Tibial artery (tissue), 4 donors: ENCODE data around the gene NOTUM.
A peak's percentile ranks its signal among the peaks of the same experiment; 100 is the strongest.

Experiments
- DNase-seq, 2 donors: peaks; one replicate each; pipeline ENCODE4 v3.0.0-alpha.2; 2019
- H3K27ac ChIP-seq, 2 donors: fragments of 200-600 bp; sonication (generic) in 1 of 2; 1 replicate in 1 of 2; 2 replicates in 1 of 2; pipeline ENCODE4 v1.5.1; 2018 to 2019; ENCODE audit warnings: mild to moderate bottlenecking in 1 of 2
- H3K27me3 ChIP-seq, 2 donors: fragments of 200-600 bp; sonication (generic) in 1 of 2; one replicate each; pipeline versions ENCODE4 v1.5.1 to v1.6.0; 2016 to 2019
- H3K36me3 ChIP-seq, 3 donors: fragments of 200-600 bp; sonication (generic) in 2 of 3; one replicate each; pipeline ENCODE4 v1.5.1; 2016 to 2019; ENCODE audit warnings: mild to moderate bottlenecking in 2 of 3
- H3K4me1 ChIP-seq, 4 donors: fragments of 200-600 bp; sonication (generic) in 2 of 4; 1 replicate in 3 of 4; 2 replicates in 1 of 4; pipeline ENCODE4 v1.5.1; 2016 to 2019
- H3K4me3 ChIP-seq, 2 donors: fragments of 200-600 bp; sonication (generic) in 1 of 2; 1 replicate in 1 of 2; 2 replicates in 1 of 2; pipeline ENCODE4 v1.5.1; 2018 to 2019; ENCODE audit warnings: mild to moderate bottlenecking in 2 of 2
- H3K9me3 ChIP-seq, 3 donors: fragments of 200-600 bp; sonication (generic) in 1 of 3; one replicate each; pipeline ENCODE4 v1.5.1; 2016 to 2019
- intact Hi-C: fragments of 100-400 bp; cut with DNase I; formaldehyde crosslinking; loops from one replicate; pipeline ENCODE4 v1.15.0; 2023; ENCODE audit warnings: low total_unique reads
- TF ChIP-seq, protein P1 (sequence below), 2 experiments: fragments of 200-600 bp in 1 of 2; fragments of 450-650 bp in 1 of 2; IDR thresholded peaks; one replicate each; pipeline ENCODE4 v1.5.1; 2017 to 2019; ENCODE audit warnings: antibody characterized with exemption in 2 of 2, mild to moderate bottlenecking in 1 of 2, moderate library complexity in 1 of 2

Gene NOTUM

DNA sequence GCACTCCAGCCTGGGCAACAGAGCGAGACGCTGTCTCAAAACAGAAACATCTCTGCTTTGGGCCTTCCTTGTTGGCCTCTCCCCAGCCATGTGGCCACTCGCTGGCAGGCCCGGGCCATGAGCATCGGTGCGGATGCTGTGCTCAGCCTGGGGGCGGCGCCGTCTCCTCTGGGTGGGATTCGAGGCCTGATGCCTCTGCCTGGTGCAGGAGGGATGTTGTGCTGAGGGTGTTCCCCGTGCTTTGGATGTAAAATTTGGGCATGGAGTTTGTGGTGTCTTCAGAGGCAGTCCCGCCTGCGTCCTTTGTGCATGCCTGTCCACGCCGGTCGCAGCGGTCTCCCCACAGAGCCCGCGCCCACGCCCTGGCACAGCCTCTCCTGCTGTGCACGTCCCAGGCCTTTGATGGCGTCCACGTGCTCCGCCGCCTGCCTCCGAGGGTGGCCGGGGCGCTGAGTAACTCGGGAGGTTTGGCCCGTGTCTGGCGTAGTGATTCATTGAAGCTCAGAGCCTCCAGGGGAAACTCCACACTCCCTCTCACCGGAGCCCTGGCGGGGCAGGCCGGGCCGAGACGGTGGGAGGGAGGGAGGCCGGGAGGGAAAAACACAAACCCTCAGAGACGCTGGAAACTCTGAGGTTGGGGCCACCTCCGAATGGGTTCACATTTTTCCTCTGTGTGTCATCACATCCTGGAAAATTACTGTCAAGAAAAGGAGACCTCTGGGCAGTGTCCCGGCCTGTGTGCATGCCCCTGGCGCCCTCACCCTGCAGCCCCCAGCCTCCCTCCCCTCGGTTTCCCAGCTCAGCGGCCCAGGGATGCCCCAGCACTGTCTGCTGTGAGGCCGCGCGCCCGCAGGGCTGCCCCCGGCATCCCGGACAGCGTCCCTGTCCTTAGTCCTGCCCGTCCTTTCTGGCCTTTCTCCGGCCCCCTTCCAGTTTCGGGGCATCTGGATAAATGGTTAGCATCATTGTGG, 42.7 kb upstream of the NOTUM start:
- Histone ChIP-seq H3K27ac (peak overlapping the region; percentile 41 to 64), H3K27me3 (no peaks in the 10 kb centered on the region), H3K9me3 (no peaks in the 10 kb centered on the region), H3K4me1 (peaks cover 6 to 62% (median 51%) of the 10 kb centered on the region in 4 donors), H3K36me3 (no peaks in the 10 kb centered on the region), H3K4me3 (no peak overlapping the region)
- DNase-seq, result peak; percentile 83 to 96
- intact Hi-C loops, result no loop called here
- TF ChIP-seq, protein P1, sequence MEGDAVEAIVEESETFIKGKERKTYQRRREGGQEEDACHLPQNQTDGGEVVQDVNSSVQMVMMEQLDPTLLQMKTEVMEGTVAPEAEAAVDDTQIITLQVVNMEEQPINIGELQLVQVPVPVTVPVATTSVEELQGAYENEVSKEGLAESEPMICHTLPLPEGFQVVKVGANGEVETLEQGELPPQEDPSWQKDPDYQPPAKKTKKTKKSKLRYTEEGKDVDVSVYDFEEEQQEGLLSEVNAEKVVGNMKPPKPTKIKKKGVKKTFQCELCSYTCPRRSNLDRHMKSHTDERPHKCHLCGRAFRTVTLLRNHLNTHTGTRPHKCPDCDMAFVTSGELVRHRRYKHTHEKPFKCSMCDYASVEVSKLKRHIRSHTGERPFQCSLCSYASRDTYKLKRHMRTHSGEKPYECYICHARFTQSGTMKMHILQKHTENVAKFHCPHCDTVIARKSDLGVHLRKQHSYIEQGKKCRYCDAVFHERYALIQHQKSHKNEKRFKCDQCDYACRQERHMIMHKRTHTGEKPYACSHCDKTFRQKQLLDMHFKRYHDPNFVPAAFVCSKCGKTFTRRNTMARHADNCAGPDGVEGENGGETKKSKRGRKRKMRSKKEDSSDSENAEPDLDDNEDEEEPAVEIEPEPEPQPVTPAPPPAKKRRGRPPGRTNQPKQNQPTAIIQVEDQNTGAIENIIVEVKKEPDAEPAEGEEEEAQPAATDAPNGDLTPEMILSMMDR (IDR thresholded peaks at IDR 0.05), result no peak

DNA sequence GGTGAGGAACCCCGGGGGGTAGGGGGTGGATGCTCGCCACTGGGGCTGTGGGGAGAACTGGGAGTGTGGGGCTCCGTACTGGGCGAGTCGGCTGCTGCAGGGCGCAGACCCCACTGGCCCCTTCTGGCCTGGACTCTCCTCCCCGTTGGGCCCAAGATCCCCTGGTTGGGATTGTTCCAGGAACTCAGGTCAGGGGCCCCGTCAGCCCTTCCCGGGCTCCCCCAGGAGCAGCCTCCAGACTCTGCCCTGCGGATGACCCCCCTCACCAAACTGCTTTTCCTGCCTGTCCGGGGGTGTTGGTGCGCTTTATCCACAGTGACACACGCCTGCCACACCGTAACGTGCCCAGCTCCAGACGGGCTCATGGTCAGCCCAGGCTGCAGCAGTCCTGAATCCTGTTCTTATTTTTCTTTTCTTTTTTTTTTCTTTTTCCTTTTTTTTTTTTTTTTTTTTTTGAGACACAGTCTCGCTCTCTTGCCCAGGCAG, 40.6 kb upstream of the NOTUM start:
- H3K27me3 ChIP-seq, result no peaks in the 10 kb centered on the region
- H3K4me1 ChIP-seq, result peaks cover 6 to 44% (median 35%) of the 10 kb centered on the region in 4 donors
- no peak overlapping the region for H3K4me3 ChIP-seq
- H3K36me3 ChIP-seq, result peaks cover 0 to 9% (median 1%) of the 10 kb centered on the region in 3 donors
- no peak for DNase-seq
- intact Hi-C loops, result no loop called here
- no peaks in the 10 kb centered on the region for H3K9me3 ChIP-seq
- no peak overlapping the region for H3K27ac ChIP-seq
- TF ChIP-seq, protein P1 (IDR thresholded peaks at IDR 0.05), result no peak

DNA sequence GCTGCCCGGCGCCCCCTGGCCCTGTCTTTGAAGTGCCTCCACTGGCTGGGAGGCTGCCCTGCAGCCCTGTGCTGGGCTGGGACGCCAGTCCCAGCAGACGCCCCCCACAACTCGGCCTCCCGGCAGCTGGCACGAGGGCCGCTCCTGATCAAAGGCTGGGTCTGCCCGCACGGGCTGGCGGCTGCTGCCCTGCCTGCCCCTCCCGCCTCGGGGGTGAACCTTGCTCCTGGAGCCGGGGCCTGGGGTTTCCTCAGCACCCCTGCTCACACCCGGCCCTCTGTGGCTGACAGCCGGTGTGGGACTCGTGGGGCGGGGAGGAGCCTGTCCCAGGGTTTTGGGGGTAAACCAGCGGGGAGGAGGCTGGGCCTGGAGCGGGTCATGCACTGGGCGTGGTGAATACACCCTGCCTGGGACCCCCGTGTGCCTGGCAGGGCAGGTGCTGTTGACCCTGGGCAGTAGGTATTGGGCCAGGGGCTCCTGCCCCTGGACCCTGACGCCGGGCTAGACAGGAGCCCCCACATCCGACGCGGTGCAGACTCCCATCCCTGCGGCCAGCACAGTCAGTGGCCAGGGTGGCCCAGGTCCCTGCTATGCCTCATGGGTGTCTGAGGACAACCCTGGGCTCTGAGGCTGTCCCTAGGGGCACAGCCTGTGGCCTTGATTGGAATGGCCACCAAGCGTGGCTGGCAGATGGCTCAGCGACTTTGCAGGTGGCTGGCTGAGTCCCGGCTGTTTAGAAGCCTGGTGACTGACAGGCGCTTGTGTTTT, 40.0 kb upstream of the NOTUM start:
- Histone ChIP-seq H3K4me3 (no peak overlapping the region), H3K36me3 (peaks cover 0 to 15% (median 7%) of the 10 kb centered on the region in 3 donors), H3K27me3 (no peaks in the 10 kb centered on the region), H3K4me1 (peaks cover 6 to 37% (median 29%) of the 10 kb centered on the region in 4 donors), H3K27ac (no peak overlapping the region), H3K9me3 (no peaks in the 10 kb centered on the region)
- intact Hi-C loops, result no loop called here
- DNase-seq, result no peak
- TF ChIP-seq, protein P1 (IDR thresholded peaks at IDR 0.05), result no peak

DNA sequence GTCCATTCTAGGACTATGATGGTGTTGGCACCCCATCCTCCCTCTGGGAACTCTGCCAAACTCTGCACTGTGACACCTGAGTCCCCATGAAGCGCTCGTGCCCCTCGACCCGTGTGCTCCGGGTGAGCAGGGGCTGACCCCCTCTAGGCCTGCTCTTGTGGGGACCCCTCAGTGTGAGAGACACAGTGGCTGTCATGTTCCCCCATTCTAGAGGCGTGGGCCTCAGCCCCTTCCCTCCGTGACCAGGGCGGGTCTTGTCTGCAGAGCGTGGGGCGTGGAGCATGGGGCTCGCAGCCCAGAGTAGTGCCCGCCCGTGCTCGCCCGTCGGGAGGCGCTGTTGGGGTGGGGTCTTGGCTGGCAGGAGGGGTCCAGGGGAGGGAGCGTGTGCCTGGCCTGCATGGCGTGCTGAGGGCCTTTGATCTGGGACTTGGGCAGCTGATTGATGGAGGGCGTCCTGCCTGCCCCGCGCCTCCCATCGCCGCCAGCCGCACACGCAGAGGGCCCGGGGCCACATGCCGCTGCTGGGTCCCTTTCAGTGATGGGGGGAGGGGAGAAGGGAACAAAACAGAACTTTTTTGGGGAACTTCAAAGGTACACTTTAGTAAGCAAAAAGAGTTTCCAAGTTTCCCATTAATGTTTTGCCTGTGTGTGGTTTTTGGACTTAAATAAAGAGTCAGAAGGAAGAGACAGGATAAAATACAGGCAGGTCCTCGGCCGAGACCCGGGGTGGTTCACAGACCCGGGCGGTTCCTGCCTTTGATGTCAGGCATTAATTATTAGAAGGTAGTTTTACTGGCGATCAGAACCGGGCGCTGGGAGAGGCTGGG, 39.2 kb upstream of the NOTUM start:
- Histone ChIP-seq H3K27me3 (no peaks in the 10 kb centered on the region), H3K4me1 (peaks cover 6 to 29% (median 23%) of the 10 kb centered on the region in 4 donors), H3K27ac (no peak overlapping the region), H3K36me3 (peaks cover 0 to 23% (median 7%) of the 10 kb centered on the region in 3 donors), H3K4me3 (no peak overlapping the region), H3K9me3 (no peaks in the 10 kb centered on the region)
- DNase-seq, result no peak
- TF ChIP-seq, protein P1 (IDR thresholded peaks at IDR 0.05), result no peak
- intact Hi-C loops, result no loop called here

DNA sequence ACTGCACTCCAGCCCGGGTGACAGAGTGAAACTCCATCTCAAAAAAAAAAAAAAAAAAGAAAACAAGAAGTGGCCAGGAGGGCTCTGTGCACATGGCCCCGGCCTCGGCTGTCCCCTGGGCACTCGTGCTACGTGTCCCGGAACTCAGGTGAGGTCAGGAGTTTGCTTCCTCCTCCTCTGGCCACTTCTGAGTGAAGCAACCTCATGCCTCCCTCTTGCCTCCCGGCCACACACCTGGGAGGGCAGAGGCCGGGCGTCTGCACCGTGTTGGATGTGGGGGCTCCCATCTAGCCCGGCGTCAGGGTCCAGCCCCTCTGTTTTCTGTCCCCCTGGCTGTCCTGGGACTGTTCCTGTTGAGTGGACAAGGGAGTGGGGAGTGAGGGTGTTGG, 38.6 kb upstream of the NOTUM start:
- intact Hi-C loops, result no loop called here
- Histone ChIP-seq H3K36me3 (peaks cover 0 to 29% (median 7%) of the 10 kb centered on the region in 3 donors), H3K4me3 (no peak overlapping the region), H3K9me3 (no peaks in the 10 kb centered on the region), H3K27ac (no peak overlapping the region), H3K27me3 (no peaks in the 10 kb centered on the region), H3K4me1 (peaks cover 6 to 23% (median 18%) of the 10 kb centered on the region in 4 donors)
- TF ChIP-seq, protein P1 (IDR thresholded peaks at IDR 0.05), result no peak
- no peak for DNase-seq
